Osteoblast (primary cell): Measurements from ENCODE around the gene CENPVL3. TPM values are rescaled to one million over a fixed set of nuclear protein-coding genes. Genes with fewer than 3 reads are reported as not detected.

Source experiments
- DNase-seq: peaks from one replicate; pipeline ENCODE4 v3.0.0; 2011; ENCODE audit warnings: low spot score, mixed read lengths; ENCODE audit not compliant: insufficient read length; ENCODE audit errors: missing footprints
- H2AFZ ChIP-seq: 2 replicates; pipeline ENCODE4 v1.6.0; 2011; ENCODE audit warnings: mild to moderate bottlenecking, low read length
- H3K27ac ChIP-seq: 2 replicates; pipeline ENCODE4 v1.5.1; 2011; ENCODE audit warnings: mild to moderate bottlenecking, low read depth, low read length, moderate library complexity
- H3K27me3 ChIP-seq: 2 replicates; pipeline ENCODE4 v1.6.0; 2012; ENCODE audit warnings: mild to moderate bottlenecking, control low read depth, inconsistent platforms, low read length, moderate library complexity; ENCODE audit not compliant: insufficient read depth
- H3K36me3 ChIP-seq: 2 replicates; pipeline ENCODE4 v1.5.1; 2011; ENCODE audit warnings: mild to moderate bottlenecking, low read length, control low read depth, moderate library complexity; ENCODE audit not compliant: insufficient read depth
- H3K4me1 ChIP-seq: 2 replicates; pipeline ENCODE4 v1.5.1; 2011; ENCODE audit warnings: mild to moderate bottlenecking, low read length, control low read depth, moderate library complexity; ENCODE audit not compliant: insufficient read depth
- H3K4me2 ChIP-seq: 2 replicates; pipeline ENCODE4 v1.6.0; 2011; ENCODE audit warnings: mild to moderate bottlenecking, low read length; ENCODE audit not compliant: insufficient read depth
- H3K4me3 ChIP-seq: fragments of 200-600 bp; sonication (generic); 3 replicates; pipeline ENCODE4 v1.5.1; 2012; ENCODE audit warnings: mild to moderate bottlenecking, low read length, inconsistent platforms; ENCODE audit not compliant: insufficient read depth
- H3K79me2 ChIP-seq: 2 replicates; pipeline ENCODE4 v1.6.0; 2012; ENCODE audit warnings: mild to moderate bottlenecking, low read length, control low read depth, inconsistent platforms; ENCODE audit not compliant: insufficient read depth
- H3K9me3 ChIP-seq: 2 replicates; pipeline ENCODE4 v1.5.1; 2011; ENCODE audit warnings: low read depth, low read length, control low read depth
- H4K20me1 ChIP-seq: 2 replicates; pipeline ENCODE4 v1.6.0; 2012; ENCODE audit warnings: mild to moderate bottlenecking, low read length, control low read depth; ENCODE audit not compliant: insufficient read depth
- total RNA-seq: library from RNA; depleted of rRNA; stranded (reverse); fragments of >200 nt; gene quantifications from 2 replicates; pipeline ENCODE4 v1.2.3, GENCODE V29; 2012
- TF ChIP-seq, protein P1 (sequence below): IDR thresholded peaks from 2 replicates; pipeline ENCODE4 v1.5.1; 2011; ENCODE audit warnings: mild to moderate bottlenecking, low read depth, low read length, moderate library complexity; ENCODE audit errors: extremely low read depth

Gene CENPVL3
- total RNA-seq, 1 donor, result not detected

DNA sequence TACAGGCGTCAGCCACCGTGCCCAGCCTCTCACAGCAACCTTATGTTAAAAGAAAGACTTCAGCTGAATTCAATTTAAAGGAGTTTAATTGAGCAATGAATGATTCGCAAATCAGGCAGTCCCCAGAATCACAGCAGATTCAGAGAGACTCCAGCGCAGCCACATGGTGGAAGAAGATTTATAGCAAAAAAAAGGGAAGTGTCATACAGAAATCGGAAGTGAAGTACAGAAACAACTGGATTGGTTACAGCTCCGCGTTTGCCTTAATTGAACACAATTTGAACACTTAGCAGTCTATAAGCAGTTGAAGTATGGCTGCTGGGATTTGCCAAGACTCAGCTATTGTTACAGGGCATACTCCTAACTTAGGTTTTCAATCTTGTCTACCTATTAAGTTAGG is 19.8 kb downstream of the CENPVL3 start:
- Histone ChIP-seq H3K4me2 (no peak overlapping the region), H3K27ac (no peak overlapping the region), H3K79me2 (no peaks in the 10 kb centered on the region), H3K36me3 (no peaks in the 10 kb centered on the region), H4K20me1 (no peaks in the 10 kb centered on the region), H3K4me1 (no peaks in the 10 kb centered on the region), H3K27me3 (peaks cover 28% of the 10 kb centered on the region), H3K4me3 (no peak overlapping the region), H2AFZ (no peak overlapping the region), H3K9me3 (no peaks in the 10 kb centered on the region)
- TF ChIP-seq, protein P1, sequence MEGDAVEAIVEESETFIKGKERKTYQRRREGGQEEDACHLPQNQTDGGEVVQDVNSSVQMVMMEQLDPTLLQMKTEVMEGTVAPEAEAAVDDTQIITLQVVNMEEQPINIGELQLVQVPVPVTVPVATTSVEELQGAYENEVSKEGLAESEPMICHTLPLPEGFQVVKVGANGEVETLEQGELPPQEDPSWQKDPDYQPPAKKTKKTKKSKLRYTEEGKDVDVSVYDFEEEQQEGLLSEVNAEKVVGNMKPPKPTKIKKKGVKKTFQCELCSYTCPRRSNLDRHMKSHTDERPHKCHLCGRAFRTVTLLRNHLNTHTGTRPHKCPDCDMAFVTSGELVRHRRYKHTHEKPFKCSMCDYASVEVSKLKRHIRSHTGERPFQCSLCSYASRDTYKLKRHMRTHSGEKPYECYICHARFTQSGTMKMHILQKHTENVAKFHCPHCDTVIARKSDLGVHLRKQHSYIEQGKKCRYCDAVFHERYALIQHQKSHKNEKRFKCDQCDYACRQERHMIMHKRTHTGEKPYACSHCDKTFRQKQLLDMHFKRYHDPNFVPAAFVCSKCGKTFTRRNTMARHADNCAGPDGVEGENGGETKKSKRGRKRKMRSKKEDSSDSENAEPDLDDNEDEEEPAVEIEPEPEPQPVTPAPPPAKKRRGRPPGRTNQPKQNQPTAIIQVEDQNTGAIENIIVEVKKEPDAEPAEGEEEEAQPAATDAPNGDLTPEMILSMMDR, result no peak
- DNase-seq, result no peak

DNA sequence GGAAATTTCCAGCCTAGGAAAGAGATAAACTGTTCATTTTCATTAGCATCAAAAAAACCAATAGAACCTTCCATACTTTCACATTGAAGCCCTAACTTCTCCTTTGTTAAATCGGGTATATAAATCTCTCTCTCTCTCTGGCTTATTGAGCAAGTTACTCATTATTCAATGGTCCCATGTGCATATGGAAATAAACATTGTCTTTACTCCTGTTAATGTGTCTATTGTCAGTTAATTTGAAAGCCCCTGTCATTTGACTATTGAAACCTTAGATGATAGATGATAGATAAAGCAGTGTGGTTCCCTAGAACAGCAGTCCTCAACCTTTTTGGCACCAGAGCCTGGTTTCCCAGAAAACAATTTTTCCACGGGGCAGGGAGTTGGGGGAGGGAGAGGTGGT is 46.8 kb downstream of the CENPVL3 start:
- no peak for DNase-seq

DNA sequence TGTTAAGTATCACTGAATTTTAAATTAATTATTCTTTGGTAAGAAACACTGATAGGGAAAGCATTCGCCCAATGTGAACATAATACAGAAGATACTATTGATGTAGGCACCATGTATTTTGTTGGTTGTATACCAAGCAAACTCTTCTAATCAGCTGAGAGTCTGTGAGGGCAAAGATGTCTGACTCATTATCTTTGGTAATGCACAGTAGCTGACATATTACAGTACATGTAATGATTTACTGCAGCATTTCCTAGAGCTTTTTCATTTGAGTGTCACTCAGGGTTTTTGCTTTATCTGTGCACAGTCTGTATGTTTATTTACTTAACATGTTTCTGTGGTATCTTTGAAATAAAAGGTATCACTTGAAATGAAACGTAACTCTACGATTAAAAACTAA is 49.2 kb downstream of the CENPVL3 start:
- no peak overlapping the region for H3K4me2 ChIP-seq
- no peaks in the 10 kb centered on the region for H3K9me3 ChIP-seq
- peaks cover 9% of the 10 kb centered on the region for H3K4me1 ChIP-seq
- H2AFZ ChIP-seq, result no peak overlapping the region
- no peak overlapping the region for H3K27ac ChIP-seq
- DNase-seq, result peak; percentile 65
- H3K36me3 ChIP-seq, result no peaks in the 10 kb centered on the region
- H3K4me3 ChIP-seq, result no peak overlapping the region
- no peaks in the 10 kb centered on the region for H3K79me2 ChIP-seq
- H3K27me3 ChIP-seq, result peaks cover 6% of the 10 kb centered on the region
- TF ChIP-seq, protein P1, result no peak
- H4K20me1 ChIP-seq, result no peaks in the 10 kb centered on the region

More for the DNA sequence above, 46.8 kb downstream of the CENPVL3 start:
- H3K27ac ChIP-seq, result no peak overlapping the region
- H3K79me2 ChIP-seq, result no peaks in the 10 kb centered on the region
- peaks cover 10% of the 10 kb centered on the region for H3K27me3 ChIP-seq
- no peak overlapping the region for H2AFZ ChIP-seq
- no peaks in the 10 kb centered on the region for H3K9me3 ChIP-seq
- no peak overlapping the region for H3K4me2 ChIP-seq
- no peaks in the 10 kb centered on the region for H4K20me1 ChIP-seq
- no peak overlapping the region for H3K4me3 ChIP-seq
- no peaks in the 10 kb centered on the region for H3K36me3 ChIP-seq
- H3K4me1 ChIP-seq, result peaks cover 9% of the 10 kb centered on the region
- TF ChIP-seq, protein P1, result no peak

DNA sequence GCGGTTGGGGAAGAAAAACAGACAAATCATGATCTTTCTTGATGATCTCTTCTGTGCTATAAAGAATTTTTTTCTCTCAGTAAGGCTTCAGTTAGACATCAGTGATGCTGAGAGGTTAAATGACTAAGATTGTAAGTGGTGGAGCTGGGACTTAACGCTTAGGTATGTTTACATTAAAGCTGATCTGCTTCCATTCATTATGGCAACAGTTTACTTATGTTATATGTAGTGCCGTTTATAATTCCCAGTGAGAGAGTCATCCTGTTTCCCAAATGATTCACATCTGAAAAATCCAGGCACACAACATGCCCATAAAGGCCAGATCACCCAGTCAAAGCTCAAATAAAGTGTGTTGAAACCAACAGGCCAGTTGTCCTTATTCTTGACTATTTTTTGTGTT is 50.1 kb downstream of the CENPVL3 start:
- Histone ChIP-seq H3K4me2 (no peak overlapping the region), H3K27me3 (peaks cover 6% of the 10 kb centered on the region), H3K79me2 (no peaks in the 10 kb centered on the region), H3K4me1 (peaks cover 9% of the 10 kb centered on the region), H3K27ac (peak overlapping the region; percentile 59), H4K20me1 (no peaks in the 10 kb centered on the region), H3K36me3 (no peaks in the 10 kb centered on the region), H3K9me3 (no peaks in the 10 kb centered on the region), H2AFZ (peak overlapping the region; percentile 25), H3K4me3 (no peak overlapping the region)
- DNase-seq, result peak; percentile 84
- TF ChIP-seq, protein P1, result no peak

Other genes with a start within 250 kb of the CENPVL3 start
- 17.4 and 18.3 TPM in 2 replicates for gene NUDT11, start 122.3 kb downstream of the CENPVL3 start, total RNA-seq
- gene CENPVL2, start 63.9 kb upstream of the CENPVL3 start, total RNA-seq, result not detected in 2 replicates
- not detected in 2 replicates for gene CENPVL1, start 91.6 kb upstream of the CENPVL3 start, total RNA-seq
- 6.5 and 7.2 TPM in 2 replicates for gene GSPT2, start 124.5 kb upstream of the CENPVL3 start, total RNA-seq